HFFc6 (cell line): ENCODE results near the gene KCNH8. TPM values are rescaled to one million over a fixed set of nuclear protein-coding genes. Genes with fewer than 3 reads are reported as not detected.
"Not testable (repeated sequence)": the region's sequence is repeated elsewhere in the genome, so short reads cannot be mapped to it uniquely, and the experiment has no call there.

Experiments
- DNase-seq: peaks from one replicate; pipeline ENCODE4 v3.0.0-alpha.2; 2018
- H3K27ac Mint-ChIP-seq: 2 replicates; pipeline ENCODE4 v1.8.0; 2020; ENCODE audit warnings: mild to moderate bottlenecking, mixed read lengths
- H3K27me3 Mint-ChIP-seq: 2 replicates; pipeline ENCODE4 v1.8.0; 2021; ENCODE audit warnings: mild to moderate bottlenecking, moderate library complexity, mixed read lengths; ENCODE audit not compliant: insufficient read depth
- H3K36me3 Mint-ChIP-seq: 2 replicates; pipeline ENCODE4 v1.8.0; 2021; ENCODE audit warnings: low read depth, mixed read lengths
- H3K4me1 Mint-ChIP-seq: 2 replicates; pipeline ENCODE4 v1.8.0; 2020; ENCODE audit warnings: low read depth, mixed read lengths
- H3K4me3 Mint-ChIP-seq: 2 replicates; pipeline ENCODE4 v1.8.0; 2020; ENCODE audit warnings: mild to moderate bottlenecking, moderate library complexity, mixed read lengths
- H3K9me3 Mint-ChIP-seq: 2 replicates; pipeline ENCODE4 v1.8.0; 2020; ENCODE audit warnings: mild to moderate bottlenecking, mixed read lengths
- CTCF ChIP-seq: fragments of 200-600 bp; sonication (generic); IDR thresholded peaks from 2 replicates; pipeline ENCODE4 v1.5.0; 2021; ENCODE audit warnings: antibody characterized with exemption, mild to moderate bottlenecking
- total RNA-seq, 6 experiments: library from RNA; stranded (reverse); fragmentation: NEBNext Ultra II Directional; extraction: Animal tissue kit (Norgen Biotek cat#: 25700); gene quantifications; 2 replicates in 1 of 6; 3 replicates in 5 of 6; pipeline ENCODE4 v1.2.3, GENCODE V29; 2021

Gene KCNH8
- total RNA-seq, 6 experiments from 2014 or later: not detected

GRCh38 chr3:19220311-19220710 is 72.0 kb downstream of the KCNH8 start:
- no peaks in the 10 kb centered on the region; the same call in 1 of the 2 replicates for H3K36me3 Mint-ChIP-seq
- H3K27me3 Mint-ChIP-seq: no peaks in the 10 kb centered on the region
- no peak for DNase-seq
- H3K27ac Mint-ChIP-seq: no peak overlapping the region
- no peaks in the 10 kb centered on the region for H3K4me1 Mint-ChIP-seq
- no peak overlapping the region for H3K4me3 Mint-ChIP-seq
- H3K9me3 Mint-ChIP-seq: peaks cover 36% of the 10 kb centered on the region
- TF ChIP-seq CTCF: no peak

GRCh38 chr3:19221081-19221480 is 72.8 kb downstream of the KCNH8 start:
- Mint-ChIP-seq H3K9me3 (peaks cover 32% of the 10 kb centered on the region), H3K27ac (no peak overlapping the region), H3K4me1 (no peaks in the 10 kb centered on the region), H3K4me3 (no peak overlapping the region), H3K27me3 (no peaks in the 10 kb centered on the region), H3K36me3 (no peaks in the 10 kb centered on the region; the same call in 1 of the 2 replicates)
- DNase-seq: no peak
- no peak for TF ChIP-seq CTCF

- Mint-ChIP-seq H3K27me3 (no peaks in the 10 kb centered on the region), H3K36me3 (no peaks in the 10 kb centered on the region), H3K4me3 (no peak overlapping the region), H3K4me1 (no peaks in the 10 kb centered on the region), H3K9me3 (peaks cover 24% of the 10 kb centered on the region), H3K27ac (no peak overlapping the region)
- DNase-seq: no peak
- TF ChIP-seq CTCF: no peak
Observed at GRCh38 chr3:19226479-19226878, 78.2 kb downstream of the KCNH8 start.

GRCh38 chr3:19228167-19228566 is 79.9 kb downstream of the KCNH8 start:
- TF ChIP-seq CTCF: no peak
- DNase-seq: no peak
- Mint-ChIP-seq H3K27ac (no peak overlapping the region), H3K4me3 (no peak overlapping the region), H3K36me3 (0 out of 2 replicates have a peak, but pooled peaks cover 2% of the 10 kb centered on the region), H3K9me3 (peaks cover 28% of the 10 kb centered on the region), H3K4me1 (no peaks in the 10 kb centered on the region), H3K27me3 (no peaks in the 10 kb centered on the region)

GRCh38 chr3:19229086-19229485 is 80.8 kb downstream of the KCNH8 start:
- no peak for TF ChIP-seq CTCF
- no peak for DNase-seq
- H3K27me3 Mint-ChIP-seq: 0 out of 2 replicates have a peak, but pooled peaks cover 3% of the 10 kb centered on the region
- H3K4me3 Mint-ChIP-seq: no peak overlapping the region
- peaks cover 35% of the 10 kb centered on the region for H3K9me3 Mint-ChIP-seq
- no peak overlapping the region for H3K27ac Mint-ChIP-seq
- H3K36me3 Mint-ChIP-seq: 0 out of 2 replicates have a peak, but pooled peaks cover 8% of the 10 kb centered on the region
- H3K4me1 Mint-ChIP-seq: no peaks in the 10 kb centered on the region

GRCh38 chr3:19229881-19230280 is 81.6 kb downstream of the KCNH8 start:
- Mint-ChIP-seq H3K36me3 (peaks cover 11% of the 10 kb centered on the region), H3K9me3 (peaks cover 35% of the 10 kb centered on the region)
- H3K27me3 Mint-ChIP-seq, H3K4me3 Mint-ChIP-seq, DNase-seq, H3K27ac Mint-ChIP-seq, H3K4me1 Mint-ChIP-seq: not testable (repeated sequence)
